ENCODE measurements around the gene STYXL2.

The STYXL2 gene

DNA sequence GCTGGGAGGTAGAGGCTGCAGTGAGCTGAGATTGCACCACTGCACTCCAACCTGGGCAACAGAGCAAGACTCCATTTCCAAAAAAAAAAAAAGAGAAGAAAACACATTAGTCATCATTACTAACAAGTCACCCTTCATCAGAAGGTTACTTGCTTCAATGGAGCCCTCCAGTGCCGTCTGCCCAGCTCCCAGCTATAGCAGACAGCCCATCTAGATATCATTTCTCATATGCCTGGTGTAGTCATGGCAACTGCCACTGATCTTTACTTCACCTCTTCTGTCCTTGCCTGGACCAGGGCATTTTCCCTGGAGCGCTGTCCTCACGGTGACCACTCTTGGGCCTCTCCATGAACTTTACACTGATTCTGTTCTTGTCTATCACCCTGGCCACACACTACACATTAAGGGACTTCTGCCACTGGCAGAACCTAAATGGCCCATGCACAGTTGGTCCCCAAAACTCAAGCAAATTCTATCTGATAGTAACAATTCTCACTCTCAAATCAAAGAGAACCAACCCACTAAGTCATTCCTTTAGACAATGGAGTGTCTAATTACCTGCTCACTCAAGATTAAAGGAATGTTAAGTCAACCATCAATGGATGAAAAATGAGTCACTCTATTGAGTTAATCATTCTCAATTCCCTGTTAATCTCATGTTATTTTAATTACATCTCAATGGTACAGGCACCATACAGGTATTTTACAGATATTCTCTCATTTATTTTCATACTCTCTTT is 16.6 kb upstream of the STYXL2 start:
- H4K20me1 ChIP-seq (ENCODE audit: insufficient read depth, low read length): no peaks in the 10 kb centered on the region
- no peaks in the 10 kb centered on the region for H3K9me2 ChIP-seq (replicated peaks; ENCODE audit: insufficient read depth, low read length)
- H3K79me2 ChIP-seq (ENCODE audit: low read length): no peaks in the 10 kb centered on the region
- H3F3A ChIP-seq (ENCODE audit: insufficient read depth, low read length): no peaks in the 10 kb centered on the region
- DNase-seq: no peak
- no peaks in the 10 kb centered on the region for H3K36me3 ChIP-seq (replicated peaks; ENCODE audit: insufficient read depth, low read length)
- H3K9me3 ChIP-seq (replicated peaks; ENCODE audit: insufficient read depth, low read length): no peaks in the 10 kb centered on the region
- H3K4me2 ChIP-seq (ENCODE audit: low read depth, low read length): no peak overlapping the region
- TF ChIP-seq, protein P1, sequence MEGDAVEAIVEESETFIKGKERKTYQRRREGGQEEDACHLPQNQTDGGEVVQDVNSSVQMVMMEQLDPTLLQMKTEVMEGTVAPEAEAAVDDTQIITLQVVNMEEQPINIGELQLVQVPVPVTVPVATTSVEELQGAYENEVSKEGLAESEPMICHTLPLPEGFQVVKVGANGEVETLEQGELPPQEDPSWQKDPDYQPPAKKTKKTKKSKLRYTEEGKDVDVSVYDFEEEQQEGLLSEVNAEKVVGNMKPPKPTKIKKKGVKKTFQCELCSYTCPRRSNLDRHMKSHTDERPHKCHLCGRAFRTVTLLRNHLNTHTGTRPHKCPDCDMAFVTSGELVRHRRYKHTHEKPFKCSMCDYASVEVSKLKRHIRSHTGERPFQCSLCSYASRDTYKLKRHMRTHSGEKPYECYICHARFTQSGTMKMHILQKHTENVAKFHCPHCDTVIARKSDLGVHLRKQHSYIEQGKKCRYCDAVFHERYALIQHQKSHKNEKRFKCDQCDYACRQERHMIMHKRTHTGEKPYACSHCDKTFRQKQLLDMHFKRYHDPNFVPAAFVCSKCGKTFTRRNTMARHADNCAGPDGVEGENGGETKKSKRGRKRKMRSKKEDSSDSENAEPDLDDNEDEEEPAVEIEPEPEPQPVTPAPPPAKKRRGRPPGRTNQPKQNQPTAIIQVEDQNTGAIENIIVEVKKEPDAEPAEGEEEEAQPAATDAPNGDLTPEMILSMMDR (IDR thresholded peaks at IDR 0.05; ENCODE audit: low read length): no peak
- TF ChIP-seq EZH2 (optimal IDR thresholded peaks at IDR 0.05; ENCODE audit: low read depth, low read length) (no peak), EZH2phosphoT487 (IDR thresholded peaks at IDR 0.05; ENCODE audit: low read length) (no peak)
- no peak overlapping the region for H3K4me3 ChIP-seq (ENCODE audit: low read length)
- no peak overlapping the region for H2AFZ ChIP-seq (ENCODE audit: low read length)
- H3K4me1 ChIP-seq (ENCODE audit: low read length): no peaks in the 10 kb centered on the region
- H3K9ac ChIP-seq (ENCODE audit: low read length): no peak overlapping the region
- H3K27me3 ChIP-seq (replicated peaks; ENCODE audit: insufficient read depth, low read length): no peaks in the 10 kb centered on the region
- no peak overlapping the region for H3K27ac ChIP-seq (ENCODE audit: low read length)

DNA sequence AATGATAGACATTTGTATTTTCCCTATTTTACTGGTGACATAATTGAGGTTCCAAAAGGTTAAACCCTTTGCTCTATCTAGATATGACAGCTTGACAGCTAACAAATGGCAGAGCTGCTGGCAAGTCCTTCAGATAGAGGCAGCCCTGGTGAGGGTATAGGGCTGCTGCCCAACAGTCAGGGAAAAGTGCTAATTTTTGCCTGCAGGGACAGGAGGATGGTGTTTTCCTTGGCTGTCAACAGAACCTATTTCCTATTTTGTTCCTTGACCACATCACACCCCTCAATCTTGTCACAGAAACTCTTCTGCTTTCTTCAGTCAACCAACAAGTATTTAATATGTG is 16.0 kb upstream of the STYXL2 start:
- Histone ChIP-seq H3K27me3 (replicated peaks; ENCODE audit: insufficient read depth, low read length) (no peaks in the 10 kb centered on the region), H3K9me2 (replicated peaks; ENCODE audit: insufficient read depth, low read length) (no peaks in the 10 kb centered on the region), H3K4me1 (ENCODE audit: low read length) (no peaks in the 10 kb centered on the region), H3K4me3 (ENCODE audit: low read length) (no peak overlapping the region), H3F3A (ENCODE audit: insufficient read depth, low read length) (no peaks in the 10 kb centered on the region), H3K9ac (ENCODE audit: low read length) (no peak overlapping the region), H3K27ac (ENCODE audit: low read length) (no peak overlapping the region), H3K9me3 (replicated peaks; ENCODE audit: insufficient read depth, low read length) (no peaks in the 10 kb centered on the region), H3K79me2 (ENCODE audit: low read length) (no peaks in the 10 kb centered on the region), H3K4me2 (ENCODE audit: low read depth, low read length) (no peak overlapping the region), H2AFZ (ENCODE audit: low read length) (no peak overlapping the region), H3K36me3 (replicated peaks; ENCODE audit: insufficient read depth, low read length) (no peaks in the 10 kb centered on the region), H4K20me1 (ENCODE audit: insufficient read depth, low read length) (no peaks in the 10 kb centered on the region)
- TF ChIP-seq EZH2phosphoT487 (IDR thresholded peaks at IDR 0.05; ENCODE audit: low read length): no peak
- TF ChIP-seq EZH2 (optimal IDR thresholded peaks at IDR 0.05; ENCODE audit: low read depth, low read length): no peak
- TF ChIP-seq, protein P1 (IDR thresholded peaks at IDR 0.05; ENCODE audit: low read length): no peak
- no peak for DNase-seq

DNA sequence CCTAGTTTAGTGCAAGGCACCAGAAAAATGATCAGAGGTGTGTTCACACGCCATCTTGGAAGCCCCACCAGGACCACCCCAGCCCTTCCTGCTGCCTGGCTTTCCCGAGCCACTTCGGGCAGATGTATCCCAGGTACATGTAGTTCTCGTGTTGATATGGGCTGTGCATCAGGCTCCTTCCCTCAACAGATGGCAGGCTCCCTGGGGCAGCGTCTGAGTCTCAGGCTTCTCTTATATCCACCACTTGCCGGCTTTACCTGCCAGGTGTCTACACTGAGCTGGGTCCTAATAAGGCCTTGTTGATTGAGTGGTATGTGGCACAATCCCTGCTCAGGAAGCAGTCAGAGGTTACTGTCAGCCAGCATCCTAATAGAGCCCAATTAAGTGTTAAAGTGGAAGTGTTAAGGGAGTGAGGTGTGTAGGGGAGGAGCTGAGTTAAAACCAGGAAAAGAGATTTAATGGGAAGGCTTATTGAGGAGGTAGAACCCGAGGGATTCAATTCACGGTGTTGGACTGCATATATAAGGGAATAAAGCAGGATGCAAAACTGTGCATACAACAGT is 12.2 kb upstream of the STYXL2 start:
- no peak overlapping the region for H2AFZ ChIP-seq (ENCODE audit: low read length)
- no peaks in the 10 kb centered on the region for H3K27me3 ChIP-seq (replicated peaks; ENCODE audit: insufficient read depth, low read length)

More for the DNA sequence above, 12.2 kb upstream of the STYXL2 start:
- no peaks in the 10 kb centered on the region for H3K9me3 ChIP-seq (replicated peaks; ENCODE audit: insufficient read depth, low read length)
- no peaks in the 10 kb centered on the region for H3K79me2 ChIP-seq (ENCODE audit: low read length)
- H3K4me1 ChIP-seq (ENCODE audit: low read length): no peaks in the 10 kb centered on the region
- no peak overlapping the region for H3K4me2 ChIP-seq (ENCODE audit: low read depth, low read length)
- TF ChIP-seq EZH2phosphoT487 (IDR thresholded peaks at IDR 0.05; ENCODE audit: low read length) (no peak), EZH2 (optimal IDR thresholded peaks at IDR 0.05; ENCODE audit: low read depth, low read length) (no peak)
- TF ChIP-seq, protein P1 (IDR thresholded peaks at IDR 0.05; ENCODE audit: low read length): no peak
- DNase-seq: no peak
- no peaks in the 10 kb centered on the region for H4K20me1 ChIP-seq (ENCODE audit: insufficient read depth, low read length)
- H3K27ac ChIP-seq (ENCODE audit: low read length): no peak overlapping the region
- no peak overlapping the region for H3K9ac ChIP-seq (ENCODE audit: low read length)
- H3F3A ChIP-seq (ENCODE audit: insufficient read depth, low read length): no peaks in the 10 kb centered on the region
- H3K9me2 ChIP-seq (replicated peaks; ENCODE audit: insufficient read depth, low read length): no peaks in the 10 kb centered on the region
- no peak overlapping the region for H3K4me3 ChIP-seq (ENCODE audit: low read length)
- H3K36me3 ChIP-seq (replicated peaks; ENCODE audit: insufficient read depth, low read length): no peaks in the 10 kb centered on the region

Data from MM.1S (cell line).